Testis (tissue), 2 donors: ENCODE measurements around the gene SLC38A5.
"Not testable (repeated sequence)": the region's sequence is repeated elsewhere in the genome, so short reads cannot be mapped to it uniquely, and the experiment has no call there.

Source experiments
- CTCF ChIP-seq, 3 experiments: fragments of 450-650 bp in 2 of 3; fragments of 200-600 bp in 1 of 3; sonication (generic) in 1 of 3; IDR thresholded peaks; one replicate each; pipeline ENCODE4 v1.5.1; 2016 to 2019; ENCODE audit warnings: antibody characterized with exemption in 3 of 3, mild to moderate bottlenecking in 2 of 3, moderate library complexity in 1 of 3
- POLR2A ChIP-seq: fragments of 450-650 bp; IDR thresholded peaks from one replicate; pipeline ENCODE4 v1.6.1; 2017; ENCODE audit warnings: antibody characterized with exemption, mild to moderate bottlenecking, moderate library complexity

- TF ChIP-seq CTCF (IDR thresholded peaks at IDR 0.05); POLR2A: not testable (repeated sequence)
These were observed 49.4 kb upstream of the SLC38A5 start for GRCh38 chrX:48519481-48519880.
